Ectodermal cell (in vitro differentiated cells): ENCODE measurements around the gene ZSCAN21. TPM values are rescaled to one million over a fixed set of nuclear protein-coding genes. Genes with fewer than 3 reads are reported as not detected.
A peak's percentile ranks its signal among the peaks of the same experiment; 100 is the strongest.
"Not testable (repeated sequence)": the region's sequence is repeated elsewhere in the genome, so short reads cannot be mapped to it uniquely, and the experiment has no call there.

Experiments
- H3K27ac ChIP-seq: 2 replicates; pipeline ENCODE4 v1.7.0; 2013; ENCODE audit warnings: mild to moderate bottlenecking, low read depth, low read length; ENCODE audit not compliant: insufficient read depth, poor library complexity, severe bottlenecking
- H3K27me3 ChIP-seq: 2 replicates; pipeline ENCODE4 v1.7.0; 2013; ENCODE audit warnings: mild to moderate bottlenecking, low read length; ENCODE audit not compliant: insufficient read depth, control insufficient read depth, poor library complexity, severe bottlenecking
- H3K36me3 ChIP-seq: one replicate; pipeline ENCODE4 v1.7.0; 2013; ENCODE audit warnings: low read length; ENCODE audit not compliant: control insufficient read depth, insufficient read depth
- H3K4me1 ChIP-seq: one replicate; pipeline ENCODE4 v1.7.0; 2013; ENCODE audit warnings: low read length; ENCODE audit not compliant: control insufficient read depth, insufficient read depth
- H3K4me3 ChIP-seq: 2 replicates; pipeline ENCODE4 v1.7.0; 2013; ENCODE audit warnings: low read depth, low read length, control low read depth; ENCODE audit not compliant: insufficient read depth
- H3K9me3 ChIP-seq: 2 replicates; pipeline ENCODE4 v1.7.0; 2013; ENCODE audit warnings: mild to moderate bottlenecking, low read length, moderate library complexity; ENCODE audit not compliant: control insufficient read depth
- WGBS, 2 experiments: methylation state at CpG; one replicate each; pipeline ENCODE4 v1.1.7; 2013; ENCODE audit warnings: missing lambda C conversion rate in 2 of 2; 5-methylcytosine and 5-hydroxymethylcytosine counted together
- polyA plus RNA-seq, 4 experiments: library from polyadenylated mRNA; stranded (reverse); fragments of 50-300 nt; gene quantifications; one replicate each; pipeline ENCODE4 v1.2.3, GENCODE V29; 2013

The ZSCAN21 gene
- 18.6 TPM for polyA plus RNA-seq (2013, experiment 1 of 4)
- 19.7 TPM for polyA plus RNA-seq (2013, experiment 2 of 4)
- polyA plus RNA-seq (2013, experiment 3 of 4): 18.1 TPM
- 21.3 TPM for polyA plus RNA-seq (2013, experiment 4 of 4)

DNA sequence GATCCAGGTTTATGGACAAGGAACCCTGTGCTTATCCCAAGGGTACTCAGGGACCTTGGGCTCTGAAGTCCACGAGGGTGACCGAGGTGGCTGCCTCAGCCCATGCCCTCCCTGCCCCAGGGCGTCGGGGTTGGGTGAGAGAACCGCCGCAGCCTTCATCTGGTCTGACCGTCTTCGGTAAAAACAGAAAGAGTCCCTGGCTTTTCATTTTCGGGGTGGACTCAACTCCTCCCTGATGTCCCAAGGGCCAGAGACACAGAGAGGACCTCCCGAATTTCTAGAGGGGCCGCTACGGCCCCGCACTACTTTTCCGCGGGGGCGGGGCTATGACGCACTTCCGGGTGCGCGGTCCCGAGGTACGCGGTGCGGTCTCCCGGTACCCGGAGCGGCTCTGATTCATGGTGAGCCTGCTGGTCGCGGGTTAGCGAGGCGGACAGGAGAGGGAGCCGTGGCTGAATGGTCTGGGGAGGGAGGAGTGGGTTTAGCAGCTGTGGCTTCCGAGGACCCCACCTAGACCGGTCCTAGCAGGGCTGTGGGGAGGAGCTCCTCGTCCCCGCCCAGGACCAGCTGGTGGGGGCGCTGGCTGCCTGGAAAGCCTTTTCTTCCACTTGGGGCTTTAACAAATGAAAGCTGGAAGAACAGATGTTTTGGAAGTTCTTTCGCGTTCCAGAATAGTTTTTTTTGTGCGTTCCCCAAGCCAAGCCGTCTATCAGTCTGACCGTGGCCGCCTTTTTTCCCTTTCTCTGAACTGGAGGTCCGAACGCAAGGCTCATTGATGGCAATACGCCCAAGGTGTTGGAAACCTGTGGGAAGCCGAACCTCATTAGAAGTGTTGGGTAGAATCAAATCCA lies at the start of gene ZSCAN21:
Gene ZSCAN21 (plus strand): TSS at position 334 of the 851 bp plus-strand sequence. CDS start 7,233 bp downstream, outside the sequence.
- H3K4me3 ChIP-seq: peak within 1 kb of the TSS; percentile 54
- WGBS, 2 experiments: 5 to 6% methylated on average over 47 of the region's 47 CpGs
- H3K4me1 ChIP-seq: no peaks in the 10 kb centered on the region
- peak within 1 kb of the TSS; percentile 90 for H3K27ac ChIP-seq
- no peaks in the 10 kb centered on the region for H3K9me3 ChIP-seq
- H3K36me3 ChIP-seq: no peaks in the 10 kb centered on the region
- H3K27me3 ChIP-seq: no peaks in the 10 kb centered on the region

- no peaks in the 10 kb centered on the region for H3K4me1 ChIP-seq
- no peaks in the 10 kb centered on the region for H3K9me3 ChIP-seq
- H3K36me3 ChIP-seq: no peaks in the 10 kb centered on the region
- no peaks in the 10 kb centered on the region for H3K27me3 ChIP-seq
- 90% methylated on average over 13 of the region's 13 CpGs for WGBS, 2 experiments
- H3K27ac ChIP-seq: no peak overlapping the region
- H3K4me3 ChIP-seq: no peak overlapping the region
These were observed 49.3 kb upstream of the ZSCAN21 start for GRCh38 chr7:100000239-100000638.

DNA sequence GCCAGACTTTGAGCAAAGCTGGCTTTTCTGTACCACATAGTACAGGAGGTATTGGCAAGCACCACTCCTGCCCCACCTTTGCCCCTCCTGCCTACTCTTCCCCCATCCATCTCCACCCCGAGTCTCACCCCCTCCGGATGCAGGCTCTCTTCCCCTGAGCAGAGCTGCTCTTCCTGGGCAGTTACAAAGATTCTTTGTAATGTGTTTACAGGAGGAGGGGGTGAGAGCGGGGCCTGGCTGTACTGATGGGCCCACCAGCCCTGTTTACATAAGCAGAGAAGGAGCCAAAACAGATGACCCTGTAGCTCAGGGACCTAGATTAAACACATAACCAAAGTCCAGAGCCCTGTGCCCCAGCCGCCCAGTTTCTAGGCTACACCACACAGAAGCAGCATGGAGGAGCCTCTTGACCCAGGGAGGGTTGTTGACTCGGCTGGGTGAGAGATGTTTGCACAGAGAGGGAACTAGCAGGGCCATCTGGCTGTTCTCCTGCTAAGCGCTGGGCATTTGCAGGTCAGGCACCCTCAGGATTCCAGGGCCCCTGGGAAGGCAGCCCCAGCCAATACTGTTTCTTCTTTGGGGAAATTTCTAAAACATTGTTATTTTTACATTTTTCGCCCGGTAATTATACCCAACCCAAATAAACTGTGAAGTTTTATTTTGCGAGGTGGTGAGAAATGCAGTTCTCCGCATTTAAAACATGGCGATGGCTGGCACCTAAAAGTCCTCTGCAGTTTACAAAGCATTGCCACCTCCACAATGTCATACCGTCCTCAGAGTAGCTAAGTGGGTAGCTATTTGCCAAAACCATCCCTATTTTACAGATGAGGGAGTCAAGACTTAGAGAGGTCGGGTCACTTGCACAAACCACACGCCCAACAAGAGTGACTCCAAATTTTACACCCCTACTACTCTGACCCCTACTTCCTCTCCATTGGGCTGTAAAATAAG lies 45.6 kb upstream of the ZSCAN21 start:
- Histone ChIP-seq H3K36me3 (no peaks in the 10 kb centered on the region), H3K4me3 (no peak overlapping the region), H3K9me3 (no peaks in the 10 kb centered on the region), H3K27ac (no peak overlapping the region), H3K4me1 (no peaks in the 10 kb centered on the region), H3K27me3 (no peaks in the 10 kb centered on the region)
- WGBS, 2 experiments: 76 to 77% methylated on average over 14 of the region's 14 CpGs

DNA sequence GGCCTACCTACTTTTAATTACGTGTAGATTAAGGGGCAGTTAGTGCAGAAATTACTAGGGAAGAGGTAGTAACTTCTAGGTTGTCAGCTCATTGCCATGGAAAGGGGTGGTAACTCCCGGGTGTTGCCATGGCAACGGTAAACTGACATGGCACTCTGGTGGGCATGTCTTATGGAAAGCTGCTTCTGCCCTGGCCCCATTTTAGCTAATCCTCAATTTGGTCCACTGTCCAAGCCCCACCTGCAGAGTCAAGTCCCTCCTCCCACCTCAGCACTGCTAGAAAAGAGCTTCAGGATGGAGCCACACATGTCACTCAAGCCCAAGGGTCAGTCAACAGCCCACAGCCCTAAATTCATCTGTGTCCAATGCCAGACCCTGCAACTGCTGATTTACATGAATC lies 41.7 kb upstream of the ZSCAN21 start:
- Histone ChIP-seq H3K4me1 (no peaks in the 10 kb centered on the region), H3K36me3 (no peaks in the 10 kb centered on the region), H3K27ac (no peak overlapping the region), H3K27me3 (no peaks in the 10 kb centered on the region), H3K9me3 (no peaks in the 10 kb centered on the region), H3K4me3 (no peak overlapping the region)
- 66 to 69% methylated on average over 3 of the region's 3 CpGs for WGBS, 2 experiments

DNA sequence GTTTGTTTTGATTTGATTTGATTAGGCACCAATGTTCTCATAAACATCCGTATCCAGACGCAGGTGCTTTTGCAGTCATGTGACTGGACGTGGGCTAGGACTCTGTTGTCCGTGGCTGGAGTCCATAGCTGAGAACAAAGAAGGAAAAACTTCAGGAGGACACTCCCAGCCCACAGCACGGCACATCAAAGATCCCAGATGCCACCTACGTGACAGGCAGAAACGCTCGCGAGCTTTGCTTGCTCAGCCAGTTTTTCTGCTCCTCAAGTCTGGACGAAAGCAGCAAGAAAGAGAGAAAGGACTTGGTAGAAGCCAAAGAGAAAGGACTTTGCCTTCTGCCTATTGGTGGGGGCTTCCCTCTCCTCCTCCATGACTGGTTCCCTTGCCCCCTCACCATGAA lies 41.0 kb upstream of the ZSCAN21 start:
- no peak overlapping the region for H3K4me3 ChIP-seq
- H3K4me1 ChIP-seq: no peaks in the 10 kb centered on the region
- H3K36me3 ChIP-seq: no peaks in the 10 kb centered on the region
- no peaks in the 10 kb centered on the region for H3K9me3 ChIP-seq
- 87 to 90% methylated on average over 10 of the region's 10 CpGs for WGBS, 2 experiments
- no peak overlapping the region for H3K27ac ChIP-seq
- no peaks in the 10 kb centered on the region for H3K27me3 ChIP-seq

GRCh38 chr7:100009952-100010351 lies 39.6 kb upstream of the ZSCAN21 start:
- H3K4me3 ChIP-seq, H3K9me3 ChIP-seq, H3K27ac ChIP-seq, H3K36me3 ChIP-seq, H3K27me3 ChIP-seq, H3K4me1 ChIP-seq: not testable (repeated sequence)
- WGBS, 2 experiments: 78 to 84% methylated on average over 8 of the region's 8 CpGs

DNA sequence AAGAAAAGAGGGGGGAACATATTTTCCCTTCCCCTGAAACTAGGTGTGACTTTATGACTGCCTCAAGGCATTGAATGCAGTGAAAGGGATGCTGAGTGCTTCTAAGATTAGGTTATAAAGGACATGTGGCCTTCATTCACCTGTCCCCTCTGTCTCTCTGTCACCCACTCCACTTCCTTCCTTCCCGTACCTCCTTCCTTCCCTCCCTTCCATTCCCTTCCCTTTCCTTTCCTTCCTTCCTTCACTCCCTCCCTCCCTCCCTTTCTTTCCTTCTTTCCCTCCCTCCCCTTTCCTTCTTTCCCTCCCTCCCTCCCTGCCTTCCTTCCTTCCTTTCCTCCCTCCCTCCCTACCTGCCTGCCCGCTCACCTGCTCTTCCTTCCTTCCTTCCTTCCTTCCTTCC lies 38.7 kb upstream of the ZSCAN21 start:
- Histone ChIP-seq H3K9me3 (no peaks in the 10 kb centered on the region), H3K36me3 (no peaks in the 10 kb centered on the region), H3K4me3 (no peak overlapping the region), H3K27ac (no peak overlapping the region), H3K4me1 (no peaks in the 10 kb centered on the region), H3K27me3 (no peaks in the 10 kb centered on the region)
- WGBS, 2 experiments: 71 to 75% methylated on average over 2 of the region's 2 CpGs

- WGBS, 2 experiments: 64 to 65% methylated on average over 3 of the region's 3 CpGs
These were observed 38.1 kb upstream of the ZSCAN21 start for GRCh38 chr7:100011516-100011915.

GRCh38 chr7:100012385-100013327 lies 36.9 kb upstream of the ZSCAN21 start:
- H3K27ac ChIP-seq, H3K36me3 ChIP-seq, H3K9me3 ChIP-seq, H3K4me1 ChIP-seq, H3K27me3 ChIP-seq, H3K4me3 ChIP-seq: not testable (repeated sequence)
- WGBS, 2 experiments: 87 to 88% methylated on average over 14 of the region's 14 CpGs

More at GRCh38 chr7:100011516-100011915, 38.1 kb upstream of the ZSCAN21 start:
- no peak overlapping the region for H3K4me3 ChIP-seq
- no peaks in the 10 kb centered on the region for H3K27me3 ChIP-seq
- H3K36me3 ChIP-seq: no peaks in the 10 kb centered on the region
- H3K9me3 ChIP-seq: no peaks in the 10 kb centered on the region
- H3K4me1 ChIP-seq: peaks cover under 1% of the 10 kb centered on the region
- H3K27ac ChIP-seq: no peak overlapping the region
